Measurements from ENCODE around the gene BTBD17.

BTBD17 gene

DNA sequence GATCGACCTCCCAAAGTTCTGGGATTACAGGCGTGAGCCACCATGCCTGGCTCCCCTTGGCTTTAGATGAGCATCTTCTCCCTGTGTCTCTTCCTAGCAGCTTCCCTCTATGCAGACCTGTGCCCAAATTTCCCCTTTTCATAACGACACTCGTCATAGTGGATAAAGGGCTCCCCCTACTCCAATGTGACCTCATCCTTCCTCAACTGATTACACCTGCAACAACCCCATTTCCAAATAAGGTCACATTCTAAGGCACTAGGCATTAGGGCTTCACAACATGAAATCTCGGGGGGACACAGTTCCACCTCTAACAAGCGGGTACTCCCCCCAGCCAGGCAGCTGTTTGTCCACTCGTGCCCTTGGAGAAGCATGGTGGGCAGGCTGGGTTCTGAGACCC, 25.4 kb downstream of the BTBD17 start:
- no peak for DNase-seq (ENCODE audit: low read depth, low spot score)

DNA sequence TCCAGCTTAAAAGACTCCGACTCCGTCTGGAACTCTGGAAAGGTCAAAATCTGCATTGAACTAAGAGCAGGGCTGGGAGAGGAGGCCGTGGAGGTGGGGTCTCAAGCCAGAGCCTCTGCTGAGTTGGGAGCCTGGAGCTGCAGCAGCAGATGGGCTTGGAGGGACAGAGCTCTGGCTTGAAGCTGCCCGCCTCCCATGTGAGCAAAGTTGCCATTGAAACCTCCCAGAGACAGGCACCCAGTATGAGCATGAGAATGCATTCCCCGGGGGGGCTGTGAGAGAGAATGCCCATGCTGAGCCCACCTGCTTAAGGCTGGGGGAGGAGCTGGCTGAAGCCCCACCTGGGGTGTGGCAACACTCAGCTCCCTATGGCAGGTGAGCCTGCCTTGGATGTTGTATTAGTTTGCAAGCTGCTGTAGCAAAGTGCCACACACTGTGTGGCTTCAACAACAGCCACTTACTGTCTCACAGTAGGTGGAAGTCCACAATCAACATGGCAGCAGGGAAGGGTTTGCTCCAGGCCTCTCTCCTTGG, 26.1 kb downstream of the BTBD17 start:
- DNase-seq (ENCODE audit: low read depth, low spot score): no peak

DNA sequence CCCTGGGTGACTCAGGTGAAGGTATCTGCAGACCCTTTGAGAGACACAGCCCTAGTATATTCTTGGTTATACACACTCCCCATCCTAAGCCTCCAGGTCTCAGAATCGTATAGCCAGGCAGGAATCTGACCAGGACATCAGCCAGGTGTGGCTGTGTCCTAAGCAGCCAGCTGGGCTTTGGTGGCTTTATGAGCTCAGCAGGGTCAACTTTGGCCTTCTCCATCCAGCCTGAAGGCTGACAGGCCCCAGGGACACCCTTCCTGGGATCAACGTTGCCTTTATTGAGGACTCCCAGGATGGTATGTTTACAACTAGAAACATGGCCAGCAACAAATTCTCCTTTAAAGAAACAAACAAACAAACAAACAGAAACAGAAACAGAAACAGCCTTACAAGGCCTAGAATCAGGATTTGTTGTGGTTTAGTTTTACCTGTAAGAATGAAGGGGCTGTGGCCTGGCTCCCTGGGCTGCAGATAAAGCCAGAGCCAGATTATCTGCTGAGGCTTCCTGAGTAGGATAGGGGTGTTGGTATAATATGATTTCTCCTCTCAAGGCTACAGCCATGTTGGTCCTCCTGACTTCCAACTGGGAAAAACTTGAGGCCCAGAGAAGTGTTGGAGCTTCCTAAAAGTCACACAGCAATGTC, 27.2 kb downstream of the BTBD17 start:
- no peak for DNase-seq (ENCODE audit: low read depth, low spot score)

DNA sequence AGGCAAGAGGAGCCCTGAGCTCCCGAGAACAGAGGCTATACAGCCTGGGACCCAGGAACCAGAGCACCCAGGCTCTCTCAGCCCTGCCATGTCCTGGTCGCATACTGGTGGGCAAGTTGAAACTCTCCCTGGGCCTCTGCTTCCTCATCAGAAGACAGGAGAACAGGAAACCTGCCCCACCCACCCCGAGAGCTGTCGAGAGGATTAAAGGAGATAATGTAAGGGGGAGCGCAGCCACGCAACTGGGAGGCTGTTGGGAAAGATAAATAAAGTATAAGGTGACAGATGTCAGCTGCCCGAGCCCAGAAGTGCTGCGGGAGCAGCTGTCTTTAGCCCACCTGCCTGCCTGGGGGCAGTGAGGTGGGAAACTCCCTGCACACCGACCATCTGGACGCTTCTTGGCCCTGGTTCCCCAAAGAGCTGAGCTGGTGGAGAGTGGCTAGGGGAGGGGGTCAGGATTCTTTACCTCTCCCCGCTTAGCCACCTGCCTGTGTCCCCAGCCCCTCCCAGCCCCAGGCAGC, 28.8 kb downstream of the BTBD17 start:
- no peak for DNase-seq (ENCODE audit: low read depth, low spot score)

DNA sequence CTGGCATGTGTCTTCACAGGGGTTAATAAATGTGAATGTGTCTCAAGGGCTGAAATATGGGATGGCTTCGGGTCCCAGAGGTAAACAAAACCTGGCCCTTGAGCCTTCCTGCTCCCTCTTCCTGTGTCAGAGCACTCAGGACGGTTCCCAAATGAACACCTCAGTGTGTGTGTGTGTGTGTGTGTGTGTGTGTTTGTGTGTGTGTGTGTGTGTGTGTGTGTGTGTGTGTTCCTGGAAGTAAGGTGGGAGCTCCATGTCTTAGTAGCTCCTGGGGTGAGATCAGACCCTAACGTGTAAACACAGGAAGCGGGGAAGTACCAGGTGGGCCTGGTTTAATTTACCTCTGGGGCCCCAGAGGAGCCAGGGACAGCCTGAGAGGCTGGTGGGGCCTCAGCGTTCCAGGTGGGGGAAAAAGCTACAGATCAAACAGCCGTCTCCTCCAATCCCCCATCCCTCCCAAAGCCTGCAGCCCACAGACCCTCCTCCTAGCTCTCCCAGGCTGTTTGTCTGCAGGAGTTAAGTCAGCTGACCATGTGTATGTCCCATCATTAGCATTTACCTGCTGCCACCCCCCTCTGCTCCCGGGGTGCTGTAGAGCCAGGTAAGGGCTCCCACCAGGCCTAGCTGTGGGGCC, 29.5 kb downstream of the BTBD17 start:
- DNase-seq (ENCODE audit: low read depth, low spot score): no peak

DNA sequence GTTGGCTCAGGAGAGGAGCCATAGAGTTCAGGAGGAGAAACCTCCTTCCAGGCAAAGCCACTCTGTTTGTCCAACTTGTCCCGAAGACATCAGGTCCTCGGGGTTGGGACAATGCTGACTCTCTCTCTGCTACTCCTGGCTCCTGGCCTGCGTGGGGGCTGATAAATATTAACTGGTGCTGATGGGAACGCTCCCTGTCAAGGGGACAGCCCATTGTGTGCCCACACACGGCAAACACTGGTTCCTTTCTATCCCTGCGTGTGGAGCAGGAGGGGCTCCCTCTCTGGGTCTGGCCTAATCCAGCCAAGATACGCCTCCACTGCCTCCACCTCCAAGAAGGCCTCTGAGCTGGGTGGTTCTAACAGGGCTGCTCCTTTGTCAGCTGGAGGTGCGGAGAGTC, 31.2 kb downstream of the BTBD17 start:
- DNase-seq (ENCODE audit: low read depth, low spot score): no peak

DNA sequence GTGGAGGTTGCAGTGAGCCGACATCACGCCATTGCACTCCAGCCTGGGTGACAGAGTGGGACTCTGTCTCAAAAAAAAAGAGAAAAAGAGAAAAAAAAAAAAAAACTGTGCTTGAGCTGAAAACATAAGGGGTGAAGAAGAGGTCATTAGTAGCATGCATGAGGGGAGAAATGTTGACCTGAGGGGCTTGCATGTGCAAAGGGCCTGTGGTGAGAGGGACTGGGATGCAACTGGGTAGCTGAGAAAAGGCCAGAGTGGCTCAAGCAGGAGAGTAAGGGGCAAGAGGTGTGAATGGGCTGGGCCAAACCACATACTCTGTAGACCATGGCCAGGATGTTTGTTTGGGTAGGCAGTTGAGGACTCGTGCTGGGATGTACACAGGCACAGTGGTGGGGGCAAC, 32.3 kb downstream of the BTBD17 start:
- no peak for DNase-seq (ENCODE audit: low read depth, low spot score)

DNA sequence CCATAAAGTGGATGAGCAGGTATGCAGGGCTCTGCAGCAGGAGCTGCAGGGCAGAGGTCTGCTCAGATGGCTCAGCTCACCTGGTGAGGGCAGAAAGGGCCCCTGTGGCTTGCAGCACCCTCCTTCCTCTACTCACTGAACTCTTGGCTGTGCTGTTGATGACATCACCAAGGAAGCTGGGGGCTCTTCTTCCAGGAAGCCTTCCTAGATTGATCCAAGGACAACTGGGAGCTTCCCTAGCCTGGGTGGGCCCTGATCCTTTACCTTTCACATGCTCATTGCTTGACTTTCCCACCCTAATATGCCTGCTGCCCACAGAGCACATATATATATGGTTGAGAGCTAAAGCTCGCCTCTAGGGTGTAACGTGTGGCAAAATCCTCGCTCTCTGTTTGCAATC, 33.2 kb downstream of the BTBD17 start:
- DNase-seq (ENCODE audit: low read depth, low spot score): no peak

DNA sequence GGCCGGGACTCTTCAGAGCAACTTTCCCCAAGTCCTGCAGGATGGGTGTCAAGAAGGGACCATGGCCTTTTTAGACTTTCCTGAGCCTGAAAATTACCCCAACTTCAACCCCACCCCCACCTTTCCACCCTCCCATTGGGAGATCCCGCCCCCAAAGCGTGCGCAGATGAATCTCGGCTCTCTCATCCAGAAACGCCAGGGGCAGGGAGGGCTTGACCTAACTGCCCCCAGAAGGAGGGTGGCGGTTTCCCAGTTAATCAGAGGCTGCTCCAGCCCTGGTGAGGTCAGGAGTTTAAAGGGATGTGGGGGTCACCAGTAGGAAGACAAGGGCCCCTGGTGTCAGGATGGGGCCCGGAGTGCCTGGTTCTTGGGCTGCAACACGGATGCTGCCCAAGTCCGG, 35.2 kb downstream of the BTBD17 start:
- DNase-seq (ENCODE audit: low read depth, low spot score): no peak

DNA sequence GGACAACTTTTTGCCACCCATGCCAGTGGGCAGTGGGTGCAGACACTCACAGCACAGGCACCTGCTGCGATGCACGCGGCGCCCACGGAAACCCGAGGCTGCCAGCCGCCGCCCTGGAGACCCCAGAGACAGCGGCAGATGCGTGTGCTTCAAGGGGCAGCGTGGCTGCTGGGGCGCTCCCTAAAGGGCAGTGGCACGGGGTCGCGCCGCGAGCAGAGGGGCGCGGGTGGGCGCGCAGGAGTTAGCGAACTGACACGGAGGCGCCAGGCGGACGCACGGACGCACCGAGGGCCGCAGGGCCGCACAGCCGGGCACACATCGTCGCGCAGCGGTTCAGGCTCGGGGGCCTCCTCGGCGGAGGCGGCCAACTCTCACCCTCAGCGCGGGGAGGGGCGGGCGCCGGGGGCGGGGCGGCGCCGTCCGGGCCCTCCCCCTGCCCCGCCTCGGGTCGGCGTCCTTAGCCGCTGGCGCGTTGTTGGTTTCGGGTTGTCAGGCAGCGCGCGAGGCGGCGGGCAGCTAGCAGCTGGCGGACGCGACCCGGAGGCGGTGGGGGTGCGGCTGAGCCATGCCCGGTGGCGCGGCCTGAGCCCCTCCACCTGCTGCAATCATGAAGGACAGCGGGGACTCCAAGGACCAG, 35.8 kb downstream of the BTBD17 start, which contains the start of gene KIF19:
TSS of gene KIF19 (plus strand) at position 484 of the 637 bp plus-strand sequence. CDS start at position 608, 124 bp downstream.
- DNase-seq (ENCODE audit: low read depth, low spot score): no peak

DNA sequence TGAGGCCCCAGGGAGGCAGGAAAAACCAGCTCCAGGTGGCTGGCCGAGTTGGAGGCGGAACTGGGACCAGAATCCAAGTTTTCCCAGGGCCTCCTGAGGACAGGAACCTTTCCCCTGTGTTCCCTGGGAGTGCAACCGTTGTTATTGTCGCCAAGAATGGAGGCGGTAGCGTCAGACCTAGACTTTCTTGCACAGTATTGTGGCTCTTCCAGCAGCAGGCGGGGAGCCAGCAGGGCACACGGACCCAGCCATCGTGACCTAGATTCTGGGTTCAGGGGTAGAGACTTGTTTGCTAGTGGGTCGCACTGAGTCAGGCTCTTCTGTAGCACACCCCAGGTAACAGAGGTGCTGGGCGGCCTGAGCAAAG, 36.3 kb downstream of the BTBD17 start:
- no peak for DNase-seq (ENCODE audit: low read depth, low spot score)

DNA sequence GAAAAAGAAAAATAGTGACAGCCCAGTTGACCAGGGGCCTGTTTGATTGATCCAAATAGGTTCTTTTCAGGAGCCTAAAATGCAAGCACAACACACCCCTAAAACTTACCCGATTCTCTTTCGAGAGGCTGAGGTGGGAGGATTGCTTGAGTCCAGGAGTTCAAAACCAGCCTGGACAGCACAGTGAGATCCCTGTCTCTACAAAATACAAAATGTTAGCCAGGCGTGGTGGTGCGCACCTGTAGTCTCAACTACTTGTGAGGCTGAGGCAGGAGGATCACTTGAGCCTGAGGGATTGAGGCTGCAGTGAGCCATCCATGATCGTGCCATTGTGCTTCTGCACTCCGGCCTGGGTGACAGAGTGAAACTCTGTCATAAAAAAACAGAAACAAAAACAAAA, 37.1 kb downstream of the BTBD17 start:
- no peak for DNase-seq (ENCODE audit: low read depth, low spot score)

DNA sequence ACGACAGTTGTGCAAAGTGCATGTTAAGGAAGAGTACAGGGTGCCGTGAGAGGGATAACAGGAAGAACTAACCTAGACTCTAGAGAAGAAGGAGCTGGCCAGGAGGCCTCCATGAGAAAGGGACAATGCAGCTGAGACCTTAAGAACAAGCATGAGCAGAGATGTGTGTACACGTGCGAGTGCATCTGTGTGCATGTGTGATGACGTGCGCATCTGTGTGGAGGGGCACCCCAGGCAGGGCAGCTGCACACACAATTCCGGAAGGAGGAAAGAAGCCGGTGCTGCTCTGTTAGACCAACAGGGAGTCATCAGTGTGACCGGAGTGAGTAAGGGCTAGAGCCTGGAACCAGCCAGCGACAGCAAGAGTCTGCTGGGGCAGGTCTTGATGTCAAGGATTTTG, 43.3 kb downstream of the BTBD17 start:
- DNase-seq (ENCODE audit: low read depth, low spot score): no peak

DNA sequence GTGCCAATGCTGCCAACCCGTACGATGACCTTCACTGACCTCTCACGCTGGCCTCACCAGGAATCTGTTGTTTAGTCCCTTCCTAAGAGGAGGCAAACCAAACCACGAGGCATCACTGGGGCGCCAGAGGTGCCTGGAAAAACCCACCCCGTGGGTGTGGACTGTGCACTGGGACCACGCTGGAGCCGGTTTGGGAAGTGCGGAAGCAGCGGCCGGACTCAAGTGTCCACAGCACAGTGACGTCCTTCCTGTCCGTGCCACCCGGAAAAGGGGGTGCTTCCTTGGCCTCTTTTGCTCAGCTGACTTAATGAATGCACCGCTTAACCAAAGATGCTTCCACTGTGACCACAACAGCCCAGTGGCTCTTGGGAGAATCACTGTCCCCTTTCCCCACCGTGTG, 44.6 kb downstream of the BTBD17 start:
- DNase-seq (ENCODE audit: low read depth, low spot score): no peak

DNA sequence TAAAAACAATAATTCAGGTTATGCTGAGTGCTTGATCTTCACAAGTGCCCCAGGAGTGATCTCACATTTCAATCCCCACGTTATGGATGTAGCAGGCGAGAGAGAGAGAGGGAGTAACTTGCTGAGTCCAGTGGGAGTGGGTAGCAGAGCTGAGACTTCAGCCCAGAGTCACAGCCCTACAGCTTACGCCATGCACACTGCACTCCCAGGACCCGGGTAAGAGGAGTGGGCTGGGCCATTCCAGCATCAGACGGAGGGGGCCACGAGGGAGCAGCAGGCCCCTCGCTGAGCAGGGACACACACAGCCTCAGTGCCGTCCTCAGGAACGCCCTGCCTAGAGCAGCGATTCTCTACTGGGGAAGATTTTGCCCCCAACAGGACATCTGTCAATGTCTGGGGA, 45.4 kb downstream of the BTBD17 start:
- DNase-seq (ENCODE audit: low read depth, low spot score): no peak

DNA sequence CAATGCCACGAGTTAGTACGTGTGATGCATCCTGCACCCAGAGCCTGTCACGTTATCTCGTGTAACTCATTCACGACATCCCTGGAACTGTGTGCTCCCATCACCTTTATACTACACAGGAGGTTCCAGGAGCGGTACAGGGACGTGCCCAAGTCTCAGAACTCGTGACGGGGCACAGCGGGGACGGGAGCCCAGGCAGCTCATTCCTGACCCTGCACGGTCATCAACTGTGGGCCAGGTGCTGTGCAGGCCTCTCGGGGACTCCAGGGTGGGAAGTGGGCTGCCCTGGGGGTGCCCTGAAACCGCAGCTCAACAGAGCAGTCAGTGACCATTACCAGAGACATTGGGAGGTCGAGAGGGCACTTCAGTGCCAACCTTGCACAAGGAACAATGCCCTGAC, 46.8 kb downstream of the BTBD17 start:
- DNase-seq (ENCODE audit: low read depth, low spot score): no peak

DNA sequence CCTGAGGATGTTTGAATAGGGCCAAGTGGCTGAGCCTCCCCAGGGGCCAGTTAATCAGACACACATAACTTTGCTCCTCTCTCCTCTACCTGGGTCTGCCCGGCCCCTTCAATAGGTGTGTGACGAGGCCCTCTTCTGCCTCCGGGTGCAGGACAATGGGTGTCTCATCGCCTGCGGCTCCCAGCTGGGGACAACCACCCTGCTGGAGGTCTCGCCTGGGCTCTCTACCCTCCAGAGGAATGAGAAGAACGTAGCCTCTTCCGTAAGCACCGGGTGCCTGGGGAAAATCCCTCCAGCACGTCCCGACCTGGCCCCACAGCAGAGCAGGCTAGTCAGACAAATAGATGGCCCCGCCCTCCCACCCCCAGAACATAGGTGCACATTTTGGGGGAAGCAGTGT, 51.8 kb downstream of the BTBD17 start:
- DNase-seq (ENCODE audit: low read depth, low spot score): no peak

DNA sequence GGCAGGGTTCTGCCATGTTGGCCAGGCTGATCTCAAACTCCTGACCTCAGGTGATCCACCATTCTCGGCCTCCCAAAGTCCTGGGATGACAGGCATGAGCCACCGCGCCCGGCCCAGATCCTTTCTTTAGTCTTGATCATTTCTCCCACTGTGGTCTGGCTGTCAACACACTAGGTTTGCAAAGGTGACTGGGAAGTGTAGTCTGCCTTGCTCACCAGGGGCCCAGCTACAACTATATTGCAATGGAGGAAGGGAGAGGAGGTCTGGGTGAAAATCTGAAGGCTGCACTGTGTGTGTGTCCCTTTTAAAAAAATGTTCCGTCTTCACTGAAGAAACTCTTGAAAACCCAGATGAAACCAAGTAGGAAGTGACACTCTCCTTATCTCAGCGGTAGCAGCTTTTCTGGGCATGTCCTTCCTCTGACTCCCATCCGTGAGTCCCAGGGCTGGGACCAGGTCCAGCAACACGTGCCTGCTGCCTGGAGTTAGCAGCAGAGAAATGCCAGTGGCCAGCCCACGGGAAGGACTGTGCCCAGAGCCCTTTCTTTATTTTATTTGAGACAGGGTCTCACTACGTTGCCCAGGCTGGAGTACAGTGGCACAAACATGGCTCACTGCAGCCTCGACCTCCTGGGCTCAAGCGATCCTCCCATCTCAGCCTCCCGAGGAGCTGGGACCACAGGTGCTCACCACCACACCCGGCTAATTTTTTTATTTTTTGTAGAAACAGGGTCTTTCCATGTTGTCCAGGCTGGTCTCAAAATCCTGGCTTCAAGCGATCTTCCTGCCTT, 53.5 kb downstream of the BTBD17 start:
- no peak for DNase-seq (ENCODE audit: low read depth, low spot score)
